ENCODE measurements around the gene ARMC3.
"Not testable (repeated sequence)": the region's sequence is repeated elsewhere in the genome, so short reads cannot be mapped to it uniquely, and the experiment has no call there.

Gene ARMC3

DNA sequence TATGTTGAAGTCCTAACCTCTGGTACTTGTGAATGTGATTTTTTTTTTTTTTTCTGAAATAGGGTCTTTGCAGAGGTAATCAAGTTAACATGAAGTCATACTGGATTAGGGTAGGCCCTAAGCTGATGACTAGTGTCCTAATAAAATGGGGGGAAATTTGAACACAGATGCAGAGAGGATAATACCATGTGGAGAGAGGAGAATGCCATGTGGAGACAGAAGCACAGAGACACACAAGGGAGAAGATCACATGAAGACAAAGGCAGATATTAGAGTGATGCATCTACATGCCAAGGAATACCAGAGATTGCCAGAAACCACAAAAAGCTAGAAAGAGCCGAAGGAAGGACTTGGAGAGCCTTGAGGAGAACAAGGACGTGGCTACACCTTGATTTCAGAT, 28.5 kb upstream of the ARMC3 start:
- TF ChIP-seq, protein P1, sequence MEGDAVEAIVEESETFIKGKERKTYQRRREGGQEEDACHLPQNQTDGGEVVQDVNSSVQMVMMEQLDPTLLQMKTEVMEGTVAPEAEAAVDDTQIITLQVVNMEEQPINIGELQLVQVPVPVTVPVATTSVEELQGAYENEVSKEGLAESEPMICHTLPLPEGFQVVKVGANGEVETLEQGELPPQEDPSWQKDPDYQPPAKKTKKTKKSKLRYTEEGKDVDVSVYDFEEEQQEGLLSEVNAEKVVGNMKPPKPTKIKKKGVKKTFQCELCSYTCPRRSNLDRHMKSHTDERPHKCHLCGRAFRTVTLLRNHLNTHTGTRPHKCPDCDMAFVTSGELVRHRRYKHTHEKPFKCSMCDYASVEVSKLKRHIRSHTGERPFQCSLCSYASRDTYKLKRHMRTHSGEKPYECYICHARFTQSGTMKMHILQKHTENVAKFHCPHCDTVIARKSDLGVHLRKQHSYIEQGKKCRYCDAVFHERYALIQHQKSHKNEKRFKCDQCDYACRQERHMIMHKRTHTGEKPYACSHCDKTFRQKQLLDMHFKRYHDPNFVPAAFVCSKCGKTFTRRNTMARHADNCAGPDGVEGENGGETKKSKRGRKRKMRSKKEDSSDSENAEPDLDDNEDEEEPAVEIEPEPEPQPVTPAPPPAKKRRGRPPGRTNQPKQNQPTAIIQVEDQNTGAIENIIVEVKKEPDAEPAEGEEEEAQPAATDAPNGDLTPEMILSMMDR (IDR thresholded peaks at IDR 0.05; ENCODE audit: extremely low read depth, insufficient read depth, missing control alignments): no peak
- in situ Hi-C loops (cut with MboI; ENCODE audit: low pct_unique_long_range_greater_than_20kb, low sequenced_read_pairs, unreplicated experiment): no loop called here
- no peak for DNase-seq (ENCODE audit: low spot score)

DNA sequence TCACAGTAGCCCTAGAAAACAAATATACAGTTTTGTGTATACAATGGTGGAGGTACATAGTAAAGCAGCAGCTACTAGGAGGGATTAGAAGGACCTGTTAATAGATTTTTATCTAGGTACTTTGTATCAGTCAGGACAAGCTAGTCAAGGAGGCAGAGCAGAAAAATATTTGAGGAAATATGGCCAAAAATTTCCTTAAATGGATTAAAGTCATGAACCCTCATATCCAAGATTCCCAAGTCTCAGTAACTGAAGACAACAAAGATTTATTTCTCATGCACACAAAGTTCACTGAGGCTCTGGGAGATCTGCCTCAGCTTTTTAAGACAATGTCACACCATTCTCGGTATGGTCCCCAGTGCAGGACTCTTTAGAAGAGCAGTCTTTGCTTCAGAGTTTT, 28.1 kb upstream of the ARMC3 start:
- TF ChIP-seq, protein P1 (IDR thresholded peaks at IDR 0.05; ENCODE audit: extremely low read depth, insufficient read depth, missing control alignments): no peak
- DNase-seq (ENCODE audit: low spot score): no peak
- in situ Hi-C loops (cut with MboI; ENCODE audit: low pct_unique_long_range_greater_than_20kb, low sequenced_read_pairs, unreplicated experiment): no loop called here

DNA sequence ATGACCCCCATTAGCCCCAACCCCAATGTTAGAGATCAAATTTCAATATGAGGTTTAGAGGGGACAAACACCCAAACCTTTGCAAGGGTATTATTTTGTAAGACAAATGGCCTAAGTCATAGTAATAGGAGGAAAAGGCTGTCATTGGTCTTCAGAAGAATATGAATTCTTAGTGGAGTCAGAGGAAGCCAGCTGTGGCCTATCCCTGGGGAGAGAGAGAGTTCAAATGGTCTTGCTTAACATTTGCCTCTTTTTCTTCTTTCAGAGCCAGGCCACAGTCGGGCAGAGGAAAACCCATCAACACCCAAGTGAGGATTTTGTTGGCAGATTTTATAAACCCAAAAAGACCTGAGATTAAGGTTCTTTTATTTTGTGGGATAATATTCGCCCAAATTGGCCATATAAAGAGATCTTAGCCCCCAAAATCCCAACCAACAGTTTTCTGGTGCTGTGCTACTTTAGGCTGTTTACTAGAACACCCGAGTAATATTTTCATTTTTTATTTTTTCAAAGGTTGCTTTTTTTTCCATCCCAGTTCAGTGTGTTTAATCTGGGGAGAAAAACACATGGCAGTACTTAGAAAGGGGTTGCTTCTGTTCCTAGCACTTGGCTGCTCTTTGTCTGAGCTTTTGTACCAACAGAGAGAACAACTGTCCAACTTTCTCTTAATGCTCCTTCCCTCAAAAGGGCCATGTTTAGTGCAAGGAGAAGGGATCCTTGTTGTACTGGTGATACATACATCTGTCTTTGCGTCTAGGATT, 26.8 kb upstream of the ARMC3 start:
- TF ChIP-seq, protein P1 (IDR thresholded peaks at IDR 0.05; ENCODE audit: extremely low read depth, insufficient read depth, missing control alignments): no peak
- in situ Hi-C loops (cut with MboI; ENCODE audit: low pct_unique_long_range_greater_than_20kb, low sequenced_read_pairs, unreplicated experiment): no loop called here
- DNase-seq (ENCODE audit: low spot score): no peak

DNA sequence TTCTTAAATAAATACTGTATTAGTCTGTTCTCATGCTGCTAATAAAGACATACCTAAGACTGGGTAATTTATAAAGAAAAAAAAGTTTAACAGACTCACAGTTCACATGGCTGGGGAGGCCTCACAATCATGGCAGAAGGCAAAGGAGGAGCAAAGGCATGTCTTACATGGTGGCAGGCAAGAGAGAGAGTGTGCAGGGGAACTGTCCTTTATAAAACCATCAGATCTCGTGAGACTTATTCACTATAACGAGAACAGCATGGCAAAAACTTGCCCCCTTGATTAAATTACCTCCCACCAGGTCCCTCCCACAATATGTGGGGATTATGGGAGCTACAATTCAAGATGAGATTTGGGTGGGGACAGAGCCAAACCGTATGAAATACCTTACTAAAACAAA, 25.7 kb upstream of the ARMC3 start:
- in situ Hi-C loops (cut with MboI; ENCODE audit: low pct_unique_long_range_greater_than_20kb, low sequenced_read_pairs, unreplicated experiment); DNase-seq (ENCODE audit: low spot score): not testable (repeated sequence)

DNA sequence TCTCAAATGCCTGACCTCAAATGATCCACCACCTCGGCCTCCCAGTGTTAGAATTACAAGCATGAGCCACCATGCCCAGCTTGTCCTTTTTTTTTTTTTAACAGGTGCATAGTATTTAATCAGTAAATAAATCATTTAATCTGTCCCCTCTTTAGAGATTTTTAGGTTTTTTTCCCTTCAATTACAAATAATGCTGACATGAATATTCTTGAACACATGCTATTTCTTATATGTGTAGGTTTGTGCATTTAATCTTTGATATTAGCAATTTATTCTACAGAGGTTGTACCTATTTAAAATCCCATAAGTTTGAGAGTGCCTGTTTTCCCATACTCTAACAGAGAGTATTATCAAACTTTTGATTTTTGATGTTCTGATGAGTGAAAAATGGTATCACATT, 24.2 kb upstream of the ARMC3 start:
- no peak for DNase-seq (ENCODE audit: low spot score)
- in situ Hi-C loops (cut with MboI; ENCODE audit: low pct_unique_long_range_greater_than_20kb, low sequenced_read_pairs, unreplicated experiment): no loop called here
- TF ChIP-seq, protein P1 (IDR thresholded peaks at IDR 0.05; ENCODE audit: extremely low read depth, insufficient read depth, missing control alignments): no peak

DNA sequence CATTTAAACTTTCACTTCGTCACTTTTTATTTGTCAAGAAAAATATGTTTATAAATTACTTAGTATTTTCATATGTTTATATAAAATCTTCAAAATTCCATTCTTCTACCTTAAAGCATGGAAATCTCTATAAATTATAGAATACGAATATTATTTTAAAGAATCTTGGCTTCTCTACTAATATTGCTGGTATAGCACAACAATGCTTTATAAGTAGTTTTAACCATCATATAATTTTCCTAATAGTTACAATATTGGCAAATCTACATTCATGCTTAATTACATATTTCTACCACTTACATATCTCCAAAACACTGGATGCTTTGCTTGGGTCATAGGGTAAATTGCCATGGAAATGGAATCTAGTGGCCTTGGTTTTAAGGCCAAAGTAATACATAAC, 21.1 kb upstream of the ARMC3 start:
- in situ Hi-C loops (cut with MboI; ENCODE audit: low pct_unique_long_range_greater_than_20kb, low sequenced_read_pairs, unreplicated experiment): no loop called here
- TF ChIP-seq, protein P1 (IDR thresholded peaks at IDR 0.05; ENCODE audit: extremely low read depth, insufficient read depth, missing control alignments): no peak
- no peak for DNase-seq (ENCODE audit: low spot score)

DNA sequence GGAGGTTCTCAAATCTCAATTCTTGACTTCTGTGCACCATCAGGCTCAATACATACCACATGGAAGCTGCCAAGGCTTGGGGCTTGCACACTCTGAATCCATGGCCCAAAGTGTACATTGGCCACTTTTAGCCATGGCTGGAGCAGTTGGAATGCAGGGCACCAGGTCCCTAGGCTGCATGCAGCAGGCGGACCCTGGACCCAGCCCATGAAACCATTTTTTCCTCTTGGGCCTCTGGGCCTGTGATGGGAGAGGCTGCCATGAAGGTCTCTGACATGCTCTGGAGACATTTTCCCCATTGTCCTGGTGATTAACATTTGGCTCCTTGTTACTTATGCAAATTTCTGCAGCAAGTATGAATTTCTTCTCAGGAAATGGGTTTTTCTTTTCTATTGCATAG, 19.0 kb upstream of the ARMC3 start:
- TF ChIP-seq, protein P1 (IDR thresholded peaks at IDR 0.05; ENCODE audit: extremely low read depth, insufficient read depth, missing control alignments): no peak
- no peak for DNase-seq (ENCODE audit: low spot score)
- in situ Hi-C loops (cut with MboI; ENCODE audit: low pct_unique_long_range_greater_than_20kb, low sequenced_read_pairs, unreplicated experiment): no loop called here

DNA sequence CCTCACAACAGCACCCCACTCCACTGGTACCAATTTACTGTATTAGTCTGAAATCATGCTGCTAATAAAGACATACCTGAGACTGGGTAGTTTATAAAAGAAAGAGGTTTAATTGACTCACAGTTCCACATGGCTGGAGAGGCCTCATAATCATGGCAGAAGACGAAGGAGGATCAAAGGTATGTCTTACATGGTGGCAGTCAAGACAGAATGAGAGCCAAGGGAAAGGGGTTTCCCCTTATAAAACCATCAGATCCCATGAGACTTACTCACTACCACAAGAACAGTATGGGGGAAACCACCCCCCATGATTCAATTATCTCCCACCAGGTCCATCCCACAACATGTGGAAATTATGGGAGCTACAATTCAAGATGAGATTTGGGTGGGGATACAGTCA, 18.2 kb upstream of the ARMC3 start:
- in situ Hi-C loops (cut with MboI; ENCODE audit: low pct_unique_long_range_greater_than_20kb, low sequenced_read_pairs, unreplicated experiment); DNase-seq (ENCODE audit: low spot score): not testable (repeated sequence)
